Stimulated activated CD4-positive, alpha-beta T cell treated with anti-CD3 and anti-CD28 coated beads, Interleukin-1b, Interleukin-23, amount 100 ng/mL, for 4 hours (primary cell): ENCODE data around the gene PGAP2.

Experiments used
- DNase-seq, 2 donors: peaks; one replicate each; pipeline ENCODE4 v3.0.0-alpha.2; 2020; ENCODE audit warnings: low read depth in 2 of 2

The PGAP2 gene

DNA sequence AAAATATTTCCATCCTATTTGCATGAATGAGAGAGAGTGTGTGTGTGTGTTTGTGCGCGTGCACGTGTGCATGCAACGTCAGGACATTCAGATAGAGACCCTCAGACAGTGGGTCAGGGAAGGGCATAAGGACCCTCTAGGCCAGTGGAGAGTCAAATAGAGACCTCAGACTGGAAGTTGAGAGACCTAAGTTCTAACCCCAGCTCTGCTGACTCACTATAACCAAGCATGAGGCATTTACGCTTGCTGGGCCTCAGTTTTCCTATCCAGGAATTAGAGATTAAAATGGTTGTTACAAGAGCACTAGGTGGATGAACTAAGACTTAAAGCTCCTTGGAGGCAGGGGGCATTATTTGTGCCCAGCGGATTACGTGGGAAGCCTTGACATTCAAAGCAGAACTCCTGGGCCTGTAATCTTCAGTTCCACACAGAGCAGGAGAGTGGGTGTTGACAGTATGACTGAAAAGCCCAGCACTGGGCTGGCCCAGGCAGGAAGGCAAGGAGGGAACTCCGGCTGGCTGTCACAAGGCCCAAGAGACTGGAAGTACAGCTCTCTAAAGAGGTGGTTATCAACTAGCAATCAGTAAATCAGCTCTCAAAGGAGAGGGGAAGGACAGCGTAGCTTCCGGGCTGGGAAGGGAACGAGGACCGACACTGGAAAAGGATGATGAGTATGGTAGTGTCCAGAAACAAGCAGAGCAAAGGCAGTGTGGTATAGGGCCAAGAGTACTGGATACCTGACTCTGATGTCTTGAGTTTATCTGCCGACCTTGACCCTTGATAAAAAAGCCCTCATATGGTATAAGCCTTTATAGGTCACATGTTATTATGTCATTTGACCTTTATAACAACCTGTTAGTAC, 23.2 kb downstream of the PGAP2 start:
- no peak for DNase-seq

- DNase-seq = no peak
Observed at GRCh38 chr11:3832816-3833215, 24.5 kb downstream of the PGAP2 start.

DNA sequence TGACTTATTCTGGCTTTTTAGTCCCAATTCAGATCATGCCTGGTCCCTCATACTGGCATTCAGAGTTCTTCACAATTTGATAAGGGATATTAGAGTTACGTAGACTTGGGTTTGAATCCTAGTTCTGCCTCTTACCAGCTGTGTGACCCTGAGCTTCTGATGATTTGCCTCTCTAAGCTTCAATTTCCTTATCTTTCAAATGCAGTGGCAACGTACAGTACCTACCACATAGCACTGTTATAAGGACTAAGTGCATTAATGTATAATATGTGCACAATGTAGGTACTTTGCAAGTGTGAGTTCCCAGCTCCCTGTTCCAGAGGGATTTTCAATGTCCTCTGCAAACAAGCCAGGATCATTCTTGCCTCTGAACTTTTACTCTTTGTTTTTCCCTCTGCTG, 25.1 kb downstream of the PGAP2 start:
- no peak for DNase-seq

GRCh38 chr11:3834349-3834663, 25.9 kb downstream of the PGAP2 start:
- no peak for DNase-seq

DNA sequence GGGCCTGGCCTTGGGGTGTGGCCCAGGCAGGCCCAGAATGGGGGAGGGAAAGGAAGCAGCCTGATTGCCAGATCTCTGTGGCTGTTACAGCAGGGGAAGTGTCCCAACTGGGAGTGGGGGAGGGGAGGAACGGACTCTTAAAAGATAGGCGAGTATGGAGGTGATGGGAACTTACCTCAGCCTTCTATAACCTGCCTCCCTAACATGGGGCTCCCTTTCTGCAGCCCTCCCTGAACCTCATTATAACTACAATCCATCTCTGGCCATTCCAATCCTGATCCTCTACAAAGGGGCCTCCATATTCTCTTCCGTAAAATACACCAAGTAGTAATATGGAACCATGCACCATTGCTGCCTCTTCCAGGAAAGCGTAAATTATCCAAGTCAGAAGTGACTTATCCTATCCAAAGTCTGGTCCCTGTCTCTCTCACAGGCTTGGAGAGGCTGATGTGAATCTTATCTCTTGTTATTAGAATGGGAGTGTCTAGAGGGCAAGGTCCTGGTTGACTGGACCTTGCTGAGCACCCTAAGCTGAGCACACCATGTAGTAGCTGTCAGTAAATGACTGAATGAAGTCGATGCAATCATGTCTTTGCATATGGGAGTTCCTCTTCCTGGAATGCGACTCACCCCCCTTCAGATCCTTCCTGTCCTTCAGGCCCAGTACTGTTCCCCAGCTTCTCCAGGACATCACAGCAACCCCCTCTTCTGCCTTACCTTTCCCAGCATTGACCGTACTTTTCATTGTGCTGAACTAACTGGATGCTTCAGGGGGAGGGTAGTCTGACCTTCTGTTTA, 26.5 kb downstream of the PGAP2 start:
- DNase-seq = no peak

GRCh38 chr11:3835751-3836150, 27.4 kb downstream of the PGAP2 start:
- DNase-seq = no peak

- no peak for DNase-seq
Observed at GRCh38 chr11:3836903-3837302, 28.5 kb downstream of the PGAP2 start.

DNA sequence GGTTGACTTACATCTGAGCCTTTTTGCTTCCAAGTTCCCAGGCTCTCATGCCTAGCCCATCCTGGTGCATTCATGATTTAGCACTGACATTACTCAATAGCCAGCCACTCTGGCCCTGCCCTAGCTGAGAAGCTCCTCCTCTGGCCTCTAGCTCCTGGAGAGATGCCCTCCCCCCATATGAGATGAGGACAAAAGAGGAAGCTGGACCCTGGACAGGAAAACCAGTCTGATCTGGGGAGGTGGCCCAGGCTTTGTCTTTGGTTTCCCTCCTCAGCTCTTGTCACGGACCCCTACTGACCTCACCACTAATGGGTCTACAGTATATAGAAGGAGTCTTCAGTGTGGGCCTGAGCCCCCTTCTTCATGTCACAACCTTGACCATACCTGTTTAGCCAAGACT, 29.4 kb downstream of the PGAP2 start:
- no peak for DNase-seq

GRCh38 chr11:3838504-3838903, 30.1 kb downstream of the PGAP2 start:
- DNase-seq = no peak

GRCh38 chr11:3840004-3840869, 31.9 kb downstream of the PGAP2 start:
- peak in 1 of 2 donors; percentile 38 for DNase-seq

DNA sequence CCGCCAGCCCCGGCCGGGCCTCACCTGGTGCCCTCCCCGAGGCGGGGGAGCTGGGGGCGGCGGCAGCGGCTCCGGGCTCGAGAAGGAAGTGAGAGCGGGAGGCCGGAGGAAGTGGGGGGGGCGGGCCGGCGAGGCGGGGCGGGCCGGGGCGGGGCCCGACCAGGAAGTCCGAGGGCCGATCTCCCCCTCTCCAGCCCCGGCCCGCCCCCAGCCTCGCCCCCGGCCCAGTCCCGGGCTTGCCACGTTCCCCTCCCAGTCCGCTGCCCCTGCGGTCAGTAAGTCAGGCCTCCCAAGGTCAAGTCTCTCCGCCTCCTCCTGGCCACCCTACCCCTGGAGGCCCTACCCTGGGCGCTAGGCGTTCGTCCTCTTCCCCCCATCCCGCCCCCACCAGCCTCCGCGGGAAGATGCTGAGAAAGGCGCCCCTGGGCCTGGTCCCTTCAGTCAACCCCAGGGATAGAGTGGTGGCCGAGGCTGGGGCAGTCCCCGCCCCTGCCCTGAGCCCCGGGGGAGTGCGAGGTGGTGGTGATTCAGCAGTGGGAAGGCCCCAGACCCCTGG, 32.6 kb downstream of the PGAP2 start, which contains the start of gene RHOG:
RHOG (minus strand) TSS at position 90 of the 556 bp plus-strand sequence. CDS start 12,821 bp downstream, outside the sequence.
- peak; percentile 71 to 91 for DNase-seq

DNA sequence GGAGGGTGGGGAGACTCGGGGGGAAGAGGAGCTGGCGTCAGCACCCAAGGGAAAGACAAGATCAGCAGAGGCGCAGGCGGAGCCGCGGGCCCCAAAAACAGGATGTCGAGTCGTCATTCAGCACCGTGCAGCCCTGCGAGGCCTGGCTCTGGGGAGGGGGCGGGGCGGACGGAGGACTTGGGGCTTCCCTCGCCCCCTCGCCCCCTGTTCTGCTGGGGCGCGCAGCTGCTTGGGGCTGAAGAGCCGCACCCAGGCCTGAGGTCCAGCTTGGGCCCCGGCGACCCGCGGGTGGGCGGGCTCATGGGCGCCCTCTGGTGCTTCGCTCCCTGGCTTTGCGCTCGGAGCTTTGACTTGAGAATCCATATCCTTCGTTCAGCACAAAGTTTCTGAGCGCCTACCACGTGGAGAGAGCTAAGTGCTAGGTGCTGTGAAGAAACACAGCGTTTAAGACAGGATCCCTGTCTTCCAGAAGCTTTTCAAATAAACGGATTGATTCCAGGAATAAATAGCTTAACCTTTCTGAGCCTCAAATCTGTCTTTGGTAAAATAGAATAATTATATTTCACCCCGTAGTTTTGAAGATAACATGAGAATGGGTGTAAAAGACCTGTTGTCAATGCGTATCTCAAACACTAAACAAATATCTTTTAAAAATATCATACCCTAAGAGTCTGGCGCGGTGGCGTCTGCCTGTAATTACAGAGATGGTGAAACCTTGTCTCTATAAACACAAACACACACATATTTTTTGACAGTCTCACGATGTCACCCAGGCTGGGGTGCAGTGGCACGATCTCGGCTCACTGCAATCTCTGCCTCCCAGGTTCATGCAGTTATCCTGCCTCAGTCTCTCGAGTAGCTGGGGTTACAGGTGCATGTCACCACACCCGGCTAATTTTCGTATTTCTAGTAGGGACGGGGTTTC, 33.3 kb downstream of the PGAP2 start:
- DNase-seq = peak in 1 of 2 donors; percentile 92

GRCh38 chr11:3843326-3843725, 35.0 kb downstream of the PGAP2 start:
- no peak for DNase-seq

GRCh38 chr11:3845246-3845645, 36.9 kb downstream of the PGAP2 start:
- no peak for DNase-seq

- no peak for DNase-seq
Observed at GRCh38 chr11:3845670-3846069, 37.3 kb downstream of the PGAP2 start.

- DNase-seq = peak in 1 of 2 donors; percentile 62
Observed at GRCh38 chr11:3849297-3849874, 41.0 kb downstream of the PGAP2 start.

DNA sequence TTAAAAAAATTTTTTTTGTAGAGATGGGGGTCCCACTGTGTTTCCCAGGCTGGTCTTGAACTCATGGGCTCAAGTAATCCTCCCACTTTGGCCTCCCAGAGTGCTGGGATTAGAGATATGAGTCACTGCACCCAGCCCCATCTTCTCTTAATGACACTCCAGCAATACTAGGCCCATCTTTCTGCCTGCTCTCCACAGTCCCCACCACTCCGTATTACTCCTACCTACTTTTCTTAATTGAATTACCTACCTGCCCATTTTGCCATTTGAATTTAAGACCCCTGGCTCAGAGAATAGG, 45.1 kb downstream of the PGAP2 start:
- DNase-seq = no peak

DNA sequence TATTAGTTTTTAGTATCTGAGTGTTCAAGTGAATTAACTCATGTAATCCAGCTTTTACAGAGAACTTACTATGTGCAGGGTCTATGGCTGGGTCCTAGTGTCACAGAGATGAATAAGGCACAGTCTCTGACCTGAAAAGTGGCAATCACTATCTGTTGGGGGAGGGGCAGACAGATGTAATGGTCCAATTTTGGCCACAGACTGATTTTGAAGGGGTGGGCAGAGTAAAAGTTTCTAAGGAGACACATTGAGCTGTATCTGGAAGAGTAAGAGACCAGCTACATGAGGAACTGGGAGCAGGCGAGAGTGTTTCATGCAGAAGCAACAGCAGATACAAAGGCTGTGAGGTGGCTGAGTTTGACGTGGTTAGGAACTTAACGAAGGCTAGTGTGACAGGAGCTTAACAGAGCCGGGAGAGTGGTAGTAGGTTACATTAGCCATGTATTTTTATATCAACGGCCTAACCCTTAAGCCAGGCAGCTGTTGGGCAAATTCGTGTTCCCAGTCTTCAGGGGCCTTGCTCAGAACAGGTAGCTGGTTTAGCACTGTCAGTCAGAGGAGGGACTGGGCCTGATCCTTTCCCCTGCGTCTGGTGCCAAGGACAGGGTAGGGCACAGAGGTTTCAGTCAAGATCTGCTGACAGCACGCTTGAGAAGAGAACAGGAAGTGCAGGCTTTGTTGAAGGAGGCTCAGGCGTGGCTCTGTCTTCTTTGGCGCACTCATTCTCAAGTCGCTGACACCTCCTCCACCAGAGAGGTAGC, 45.7 kb downstream of the PGAP2 start:
- DNase-seq = peak; percentile 35 to 50

GRCh38 chr11:3854660-3854976, 46.3 kb downstream of the PGAP2 start:
- no peak for DNase-seq
